GDM1 (cell line): ENCODE measurements around the gene TMEM212.
A peak's percentile ranks its signal among the peaks of the same experiment; 100 is the strongest.
"Not testable (repeated sequence)": the region's sequence is repeated elsewhere in the genome, so short reads cannot be mapped to it uniquely, and the experiment has no call there.

Source experiments
- DNase-seq: peaks from one replicate; lab custom pipeline; 2025; lab: John Stamatoyannopoulos, UW

The TMEM212 gene

DNA sequence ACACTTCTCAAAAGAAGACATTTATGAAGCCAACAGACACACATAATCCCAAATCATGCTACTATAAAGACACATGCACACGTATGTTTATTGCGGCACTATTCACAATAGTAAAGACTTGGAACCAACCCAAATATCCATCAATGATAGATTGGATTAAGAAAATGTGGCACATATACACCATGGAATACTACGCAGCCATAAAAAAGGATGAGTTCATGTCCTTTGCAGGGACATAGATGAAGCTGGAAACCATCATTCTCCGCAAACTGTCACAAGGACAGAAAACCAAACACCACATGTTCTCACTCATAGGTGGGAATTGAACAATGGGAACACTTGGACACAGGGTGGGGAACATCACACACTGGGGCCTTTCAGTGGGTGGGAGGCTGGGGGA, 15.6 kb downstream of the TMEM212 start:
- DNase-seq = not testable (repeated sequence)

DNA sequence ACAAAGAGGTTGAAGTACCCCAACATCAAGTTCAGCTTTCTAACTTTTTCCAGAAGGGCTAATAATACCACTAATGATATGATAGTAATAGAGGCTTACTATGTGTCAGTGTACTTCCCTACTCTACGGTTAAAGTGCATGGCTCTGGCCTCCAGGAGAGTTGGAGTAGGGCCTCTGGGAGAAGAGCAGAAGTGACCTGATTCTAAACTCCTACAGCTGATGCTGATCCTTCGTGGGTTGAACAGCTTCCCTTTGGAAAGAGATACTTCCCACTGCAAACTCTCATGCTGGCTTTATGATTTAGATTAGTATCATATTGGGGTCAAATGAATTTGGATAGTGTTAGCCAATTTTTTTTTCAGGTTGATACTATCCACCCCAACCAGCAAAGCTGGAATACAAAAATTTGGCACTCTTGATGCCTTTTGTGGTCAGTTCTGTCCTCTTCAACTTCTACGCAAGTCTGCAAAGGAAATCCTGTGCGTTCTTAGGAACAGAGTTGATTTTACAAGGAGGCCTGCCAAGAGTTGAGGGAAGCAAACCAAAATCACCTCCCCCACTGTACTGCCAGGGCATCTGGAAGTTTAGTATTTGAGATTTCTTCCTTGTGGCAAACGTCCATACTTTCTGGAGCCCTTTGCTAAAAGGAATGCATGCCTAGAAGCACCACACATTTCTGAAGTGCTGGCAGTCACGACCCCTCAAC, 17.8 kb downstream of the TMEM212 start:
- DNase-seq = peak; percentile 10

DNA sequence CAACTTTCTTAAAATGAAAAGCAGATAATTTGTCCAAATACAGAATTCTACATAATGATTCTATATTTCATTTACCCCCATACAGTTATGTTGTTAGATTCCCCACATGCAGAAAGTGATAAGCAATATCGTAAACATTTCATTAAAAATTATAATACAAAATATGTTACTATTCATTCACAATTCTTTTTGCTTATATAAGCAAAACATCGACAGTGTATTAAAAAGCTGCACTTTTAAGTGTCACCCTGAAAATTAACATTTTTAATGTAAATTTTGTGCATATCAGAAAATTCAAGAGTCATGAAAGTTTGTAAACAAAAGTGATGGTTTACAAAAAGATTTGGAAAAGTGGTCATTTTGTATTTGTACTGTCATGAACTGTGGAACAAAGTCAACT, 19.2 kb downstream of the TMEM212 start:
- DNase-seq = no peak

DNA sequence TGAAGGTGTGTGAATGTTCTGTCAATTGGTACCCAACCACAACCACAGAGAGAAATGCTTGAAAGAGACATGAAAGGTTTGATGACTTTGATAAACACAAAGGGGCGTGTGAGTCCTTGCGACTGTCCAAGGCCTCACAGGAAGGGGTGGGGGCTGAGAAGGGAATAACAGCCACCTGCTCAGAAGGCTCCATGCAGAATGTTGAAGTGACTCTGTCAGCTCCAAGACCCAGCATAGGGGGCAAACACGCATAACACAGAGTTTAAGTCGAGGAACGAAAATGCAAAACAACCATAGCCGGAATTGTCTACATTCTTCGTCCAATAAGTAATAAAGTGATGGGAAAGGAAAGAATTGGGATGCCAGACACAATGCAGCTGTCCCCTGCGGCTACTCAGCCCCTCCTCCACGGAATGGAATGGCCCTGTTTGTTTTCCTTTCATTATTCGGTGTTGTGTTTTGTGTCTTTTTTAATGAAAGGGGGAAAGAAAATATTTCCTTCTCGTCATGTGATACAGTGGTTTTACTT, 19.9 kb downstream of the TMEM212 start:
- DNase-seq = no peak

DNA sequence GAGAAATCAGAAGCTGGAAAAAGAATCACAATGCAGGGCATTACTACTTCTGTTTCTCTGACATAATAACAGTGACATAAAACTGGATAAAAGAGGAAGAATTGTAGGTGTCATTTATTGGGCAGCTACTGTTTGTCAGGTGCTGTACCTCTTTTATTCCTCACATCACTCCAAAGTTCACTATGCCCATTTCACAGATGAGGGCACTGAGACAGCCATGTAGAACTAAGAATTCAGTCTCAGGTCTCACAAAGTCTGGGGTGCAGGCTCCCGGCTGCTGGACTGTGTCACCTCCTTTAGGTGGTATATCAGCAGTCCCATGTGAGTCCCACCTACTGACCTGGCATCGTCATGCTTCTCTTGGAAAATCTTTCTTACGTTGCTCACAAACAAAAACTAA, 20.8 kb downstream of the TMEM212 start:
- no peak for DNase-seq

DNA sequence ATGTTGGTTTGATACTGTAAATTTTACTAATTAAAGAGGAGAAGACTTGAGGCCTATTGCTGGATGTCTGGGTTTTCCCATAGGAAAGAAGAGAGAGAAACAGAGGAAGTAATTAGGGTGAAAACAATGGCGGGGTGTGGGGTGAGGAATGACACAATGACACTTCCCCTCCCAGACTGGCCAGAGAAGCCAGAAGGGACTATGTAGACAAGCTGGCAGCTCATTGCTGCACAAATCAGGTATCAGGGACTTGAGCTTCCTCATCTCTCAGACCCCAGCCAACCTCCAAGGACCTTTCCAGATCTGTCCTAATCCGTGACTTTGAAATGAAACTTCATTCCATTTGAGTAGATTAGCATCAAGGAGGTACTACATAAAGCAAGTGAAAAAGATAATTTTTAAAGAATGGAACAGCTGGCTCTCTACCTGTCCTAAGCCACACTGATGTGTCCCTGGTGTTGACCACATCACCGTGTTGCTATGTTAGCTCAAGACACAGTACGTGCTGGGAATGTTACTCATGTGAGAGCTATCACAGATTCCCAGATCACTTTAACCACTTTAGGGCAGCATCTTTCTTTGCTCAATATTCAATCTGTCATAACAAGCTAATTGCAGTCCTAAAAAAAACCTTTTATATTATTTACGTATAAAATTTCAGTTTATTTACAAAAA, 22.2 kb downstream of the TMEM212 start:
- DNase-seq = no peak

DNA sequence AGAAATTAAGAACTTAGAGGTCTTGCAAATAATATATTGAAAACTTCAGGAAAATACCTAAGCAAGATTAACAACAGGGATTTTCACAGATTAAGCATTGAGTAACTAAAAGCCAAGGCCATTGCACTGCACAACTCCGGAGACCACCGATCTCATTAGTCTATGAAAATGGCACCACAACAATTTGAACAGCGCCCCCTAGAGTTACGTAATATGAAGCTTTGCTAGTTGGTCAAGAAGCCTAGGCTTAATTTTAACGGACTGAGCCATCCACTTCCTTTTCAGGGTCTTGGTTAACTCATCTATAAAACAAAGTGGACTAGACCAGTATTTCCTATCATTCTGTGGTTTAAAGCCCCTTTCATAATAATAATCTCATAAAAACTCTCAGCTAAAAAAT, 24.8 kb downstream of the TMEM212 start:
- no peak for DNase-seq

DNA sequence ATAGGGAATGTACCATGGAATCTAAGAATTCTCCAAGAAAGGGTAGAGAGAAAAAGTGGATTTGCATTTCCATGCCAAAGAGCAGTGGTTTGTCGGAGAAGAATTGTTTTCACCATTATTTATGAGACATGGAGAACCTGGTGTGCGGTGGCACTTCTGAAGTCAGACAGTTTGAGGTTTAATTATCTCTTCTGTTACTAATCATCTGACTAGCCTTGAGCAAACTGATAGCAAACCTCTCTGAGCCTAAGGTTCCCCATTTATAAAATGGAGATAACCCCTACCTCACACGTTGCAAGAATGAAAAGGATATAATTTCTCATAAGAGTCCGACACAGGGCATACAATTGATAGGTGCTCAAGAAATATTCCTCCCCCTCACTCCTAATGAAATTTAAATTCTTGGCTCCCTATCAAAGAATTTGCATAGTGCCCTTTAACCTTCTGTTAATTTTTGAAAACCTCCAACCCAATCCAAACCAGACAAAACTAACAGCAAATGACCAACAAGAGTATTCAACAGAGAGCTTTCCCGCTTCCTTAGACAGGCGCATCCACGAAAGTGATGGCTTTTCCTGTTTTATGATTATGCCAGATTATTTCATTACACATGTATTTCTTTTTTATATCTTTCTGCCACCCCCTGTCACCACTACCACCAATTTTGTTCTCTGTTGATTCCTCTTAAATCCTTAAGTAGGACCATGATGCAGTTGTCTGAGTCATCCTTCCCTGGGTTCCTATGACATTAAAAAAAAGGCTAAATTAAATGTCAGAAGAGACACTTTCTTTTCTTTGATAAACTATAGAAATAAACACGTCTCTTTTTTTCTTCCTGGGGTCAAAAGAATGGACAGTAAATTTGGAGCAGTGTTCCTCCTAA, 28.5 kb downstream of the TMEM212 start:
- DNase-seq = no peak

DNA sequence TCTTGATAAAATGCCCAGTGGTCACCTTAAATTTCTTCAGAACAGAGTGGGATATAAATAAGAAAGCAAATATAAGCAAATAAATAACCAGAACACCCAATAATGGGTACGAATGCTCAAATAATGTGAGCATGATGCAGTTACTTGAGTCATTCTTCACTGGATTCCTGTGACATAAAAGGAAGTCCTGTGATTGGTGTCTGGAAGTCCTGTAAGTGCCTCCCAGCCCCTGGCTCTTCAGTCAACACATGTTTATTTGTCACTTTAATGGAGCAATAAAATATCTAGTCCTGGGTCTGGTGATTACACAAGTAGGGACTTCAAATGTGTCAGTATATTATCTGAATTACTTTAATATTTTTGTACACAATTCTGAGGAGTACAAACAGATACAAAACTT, 30.4 kb downstream of the TMEM212 start:
- no peak for DNase-seq

DNA sequence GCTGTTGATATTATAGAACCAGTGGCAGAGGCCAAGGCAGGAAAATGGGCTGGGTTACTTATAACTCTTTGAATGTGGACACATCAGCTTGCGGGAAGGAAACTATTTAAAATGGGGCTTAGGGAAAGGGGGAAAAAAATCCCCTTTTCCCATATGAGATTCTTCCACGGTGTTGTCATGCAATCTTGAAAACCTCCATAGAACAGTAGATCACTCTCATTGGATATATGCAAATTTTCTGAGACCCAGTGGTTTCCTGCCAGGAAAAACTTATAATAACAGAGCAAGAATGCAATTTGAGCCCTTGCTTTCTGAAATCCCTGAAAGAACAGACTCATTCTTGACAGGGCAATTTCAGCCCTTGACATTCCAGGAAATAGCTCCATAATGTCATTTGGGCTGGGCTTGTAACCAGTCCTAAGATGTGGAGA, 31.1 kb downstream of the TMEM212 start:
- DNase-seq = no peak

DNA sequence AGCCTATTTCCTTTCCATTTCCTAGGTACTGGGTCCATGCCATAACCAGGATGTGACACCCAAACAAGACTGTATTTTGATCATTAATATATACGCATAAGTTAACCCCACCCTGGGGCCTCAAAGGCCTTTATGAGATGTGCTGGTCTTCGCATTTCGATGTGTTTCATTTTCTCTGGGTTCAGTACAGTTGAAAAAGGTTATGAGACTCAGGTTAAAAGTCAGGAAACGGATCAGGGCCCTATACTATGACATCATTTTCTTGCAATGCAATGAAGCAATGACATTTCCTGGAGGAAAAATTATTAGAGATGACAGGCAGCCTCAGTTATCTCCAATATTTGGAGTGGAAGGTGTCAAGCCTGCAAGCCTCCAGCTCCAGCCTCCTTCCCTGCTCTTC, 31.7 kb downstream of the TMEM212 start:
- DNase-seq = no peak

DNA sequence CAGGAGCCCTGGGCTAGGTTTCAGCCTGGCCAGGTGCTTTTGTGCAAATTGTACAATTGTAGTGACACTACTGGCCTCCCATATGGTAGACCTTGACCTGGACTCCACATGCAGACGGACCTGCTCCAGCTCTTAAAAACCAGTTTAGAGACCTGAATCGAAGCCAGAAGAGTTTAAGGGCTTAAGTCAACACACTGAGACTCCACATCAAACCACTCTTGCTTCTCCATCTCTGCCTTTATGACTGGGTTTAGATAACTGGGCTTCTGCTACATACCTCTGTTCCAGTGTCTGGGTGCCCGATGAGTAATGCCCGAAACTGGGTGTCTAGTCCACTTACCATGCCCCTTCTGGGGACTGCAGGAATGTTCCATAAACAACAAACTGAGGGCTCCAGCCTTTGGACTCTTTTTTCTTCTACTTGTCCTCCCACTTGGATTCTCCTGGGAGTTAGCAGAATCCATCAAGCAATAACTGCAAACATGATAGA, 32.8 kb downstream of the TMEM212 start:
- no peak for DNase-seq

DNA sequence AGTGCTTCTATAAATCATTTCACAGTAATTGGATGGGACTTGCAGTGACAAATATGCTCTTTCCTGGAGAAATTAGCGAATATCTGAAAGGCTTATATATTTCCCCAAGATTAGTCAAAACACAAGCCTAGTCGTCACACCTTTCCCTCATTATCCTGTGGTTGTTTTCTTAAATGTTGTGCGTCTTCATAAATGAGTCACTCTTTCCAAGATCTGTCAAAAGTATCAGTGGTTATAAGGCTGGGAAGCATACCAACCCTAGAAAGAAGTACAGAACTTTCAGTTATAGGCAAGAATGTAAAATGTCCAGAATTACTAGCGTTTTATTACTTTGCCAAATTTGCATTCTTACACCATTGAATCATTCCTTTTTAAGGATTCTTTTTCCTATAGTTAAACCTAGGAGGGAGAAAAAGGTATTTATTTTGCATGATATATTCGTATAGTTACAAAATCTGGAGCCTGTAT, 33.6 kb downstream of the TMEM212 start:
- no peak for DNase-seq

DNA sequence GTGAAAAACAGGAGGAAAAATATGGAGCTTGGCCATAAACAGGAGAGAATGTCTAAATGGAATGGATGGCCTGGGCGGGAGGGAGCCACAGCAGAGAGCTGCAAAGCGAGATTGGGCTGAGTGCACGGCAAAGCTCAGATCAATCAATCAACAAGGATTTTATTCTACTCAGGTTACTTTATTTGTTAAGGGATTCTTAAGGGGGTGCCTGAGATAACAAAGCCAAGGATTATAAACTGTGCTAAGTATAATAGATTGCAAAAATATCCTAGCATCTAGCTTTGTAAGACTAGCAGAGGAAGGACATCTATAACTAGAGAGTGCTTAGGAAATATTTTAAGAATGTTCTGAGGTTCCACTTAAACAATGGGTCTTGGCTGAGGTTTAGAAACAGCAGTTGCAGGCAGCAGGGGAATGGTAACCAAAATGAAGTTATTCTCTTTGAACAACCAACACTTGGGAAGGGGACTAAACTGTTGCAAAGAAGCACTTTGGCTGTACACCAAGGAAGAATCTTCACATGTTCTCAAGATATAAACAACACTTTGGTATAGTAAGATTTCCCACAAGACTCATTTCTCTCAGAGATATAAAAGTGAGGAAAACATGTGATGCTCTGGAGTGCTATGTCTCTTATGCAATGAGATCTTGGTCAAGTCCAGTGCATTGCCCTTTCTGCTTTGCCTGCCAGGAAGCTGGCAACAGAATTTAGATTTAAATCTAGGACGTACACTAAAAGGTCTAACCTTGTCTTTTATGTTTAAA, 35.5 kb downstream of the TMEM212 start:
- DNase-seq = no peak

DNA sequence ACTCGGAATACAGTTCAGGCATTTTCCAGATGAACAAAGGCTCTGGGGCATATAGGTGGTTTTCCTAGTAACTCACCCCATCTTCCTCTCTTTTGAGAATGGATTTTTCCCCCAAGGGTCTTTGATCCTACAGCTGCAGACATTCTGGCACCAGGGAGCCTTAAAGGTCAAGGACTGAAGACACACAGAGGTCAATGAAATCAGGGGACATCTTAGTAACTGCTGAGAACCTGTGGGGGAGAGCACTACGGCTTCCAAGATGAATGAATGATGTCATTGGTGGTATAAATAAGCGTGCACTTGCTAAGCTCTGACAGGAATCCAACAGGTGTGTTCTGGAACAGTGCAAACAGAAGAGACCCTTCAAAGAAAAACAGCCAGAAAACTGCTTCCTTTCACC, 36.3 kb downstream of the TMEM212 start:
- no peak for DNase-seq

DNA sequence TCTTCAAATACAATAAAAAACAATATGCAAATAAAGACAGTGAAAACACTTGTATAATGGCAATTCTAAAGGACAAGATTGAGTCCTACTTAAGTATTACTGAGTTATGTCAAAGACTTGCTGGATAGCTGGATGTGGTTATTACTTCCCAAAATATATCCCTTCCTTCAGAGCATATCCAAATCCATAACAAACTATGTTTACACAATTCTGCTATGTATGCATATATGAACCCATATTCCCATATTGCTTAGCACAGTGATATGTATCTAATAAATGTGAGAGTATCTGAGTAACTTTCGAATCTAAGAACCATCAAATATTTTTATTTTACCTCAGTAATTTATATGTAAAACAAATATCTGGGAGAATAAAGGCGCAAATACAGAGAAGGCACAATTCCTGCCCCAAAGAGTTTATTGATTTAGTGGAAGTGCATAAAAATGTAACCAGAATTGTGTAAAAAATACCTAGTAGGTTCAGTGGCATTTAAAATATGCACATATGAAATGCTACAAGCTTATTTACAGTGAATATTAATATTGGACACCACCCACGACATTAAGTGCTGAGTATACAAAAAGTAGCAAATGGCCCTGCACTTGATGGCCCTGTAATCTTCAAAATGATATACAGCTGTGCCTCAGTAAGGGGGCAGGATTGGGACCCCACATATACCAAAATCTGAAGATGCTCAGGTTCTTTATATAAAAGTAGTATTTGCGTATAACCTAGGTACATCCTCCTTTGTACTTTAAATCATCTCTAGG, 37.1 kb downstream of the TMEM212 start:
- no peak for DNase-seq

DNA sequence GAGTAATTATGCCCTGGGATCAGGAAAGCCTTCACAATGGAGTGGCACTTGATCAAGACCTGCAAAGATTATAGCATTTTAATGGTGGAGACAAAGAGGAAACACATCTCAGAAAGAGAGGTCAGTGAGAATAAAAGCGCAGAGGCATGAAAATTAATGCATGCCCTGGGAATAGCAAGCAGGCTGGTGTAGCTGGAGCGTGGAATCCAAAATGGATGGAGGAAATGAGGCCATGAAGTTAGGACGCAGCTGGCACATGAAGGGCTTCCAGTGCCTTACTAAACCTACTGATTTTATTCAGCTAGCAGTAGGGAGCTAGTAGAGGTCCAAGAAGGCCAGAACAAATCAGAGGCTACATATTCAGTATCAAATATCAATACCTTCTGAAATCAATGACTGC, 38.1 kb downstream of the TMEM212 start:
- DNase-seq = no peak

DNA sequence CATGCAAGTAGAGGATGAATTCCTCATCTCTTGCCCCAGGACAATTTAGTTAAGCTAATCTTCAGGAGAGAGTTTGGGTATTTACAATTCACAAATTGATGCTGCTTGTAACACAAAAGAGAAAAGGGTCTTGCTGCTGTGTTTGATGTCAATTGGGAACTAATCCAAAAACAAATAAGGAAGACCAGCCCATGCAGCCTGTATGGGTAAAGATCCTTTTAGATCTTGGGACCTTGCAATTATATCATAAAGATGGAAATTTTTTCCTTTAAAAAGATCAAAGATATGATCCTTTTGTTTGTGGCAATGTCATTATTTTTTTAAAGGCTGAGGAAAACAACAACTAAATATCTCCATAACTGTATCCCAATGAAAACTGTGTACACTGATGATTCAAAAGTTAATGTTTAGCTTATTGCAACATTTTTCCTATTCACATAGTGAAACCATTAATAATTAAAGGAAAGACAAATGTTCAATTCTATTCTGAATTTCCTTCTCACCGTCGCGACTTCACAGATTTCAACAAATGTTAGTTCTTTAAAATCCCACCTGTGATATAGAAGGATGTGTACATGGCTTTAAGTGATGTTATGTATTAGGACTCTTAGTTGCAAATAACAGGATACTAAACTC, 40.2 kb downstream of the TMEM212 start:
- no peak for DNase-seq

DNA sequence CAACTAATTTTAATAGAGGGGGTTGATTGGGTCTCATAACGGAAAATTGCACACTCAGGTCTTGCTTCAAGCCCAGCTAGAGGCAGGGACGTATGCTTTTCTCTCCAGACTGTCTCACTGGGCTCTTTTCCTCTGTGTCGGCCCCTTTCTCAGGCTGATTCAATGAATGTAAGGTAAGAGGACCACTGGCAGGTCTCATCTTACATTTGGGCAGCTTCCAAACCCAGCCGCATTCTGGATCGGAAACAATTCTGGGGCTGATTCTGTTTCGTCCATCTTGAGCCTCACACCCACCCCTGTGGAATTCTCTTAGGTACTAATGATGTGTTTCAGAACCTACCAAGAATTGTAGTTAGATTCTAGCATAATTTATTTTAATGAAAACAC, 40.7 kb downstream of the TMEM212 start:
- DNase-seq = no peak

DNA sequence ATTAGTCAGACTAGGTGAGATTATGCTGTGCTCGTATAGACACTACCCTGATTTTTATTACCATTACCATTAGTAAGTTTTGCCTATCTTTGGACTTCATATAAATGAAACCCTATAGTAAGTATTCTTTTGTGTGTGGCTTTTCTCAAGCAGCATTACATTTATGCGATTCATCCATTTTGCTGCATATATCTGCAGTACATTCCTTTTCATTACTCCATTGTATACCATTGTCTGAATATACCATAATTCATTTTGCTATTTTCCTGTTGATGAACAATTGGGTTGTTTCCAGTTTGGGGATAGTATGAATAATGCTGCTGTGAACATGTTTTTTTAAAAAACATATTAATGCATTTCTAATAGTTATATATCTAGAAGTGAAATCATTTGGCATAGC, 45.3 kb downstream of the TMEM212 start:
- no peak for DNase-seq
